Liver (tissue), 9 donors: ENCODE measurements around the gene PIGT. TPM values are rescaled to one million over a fixed set of nuclear protein-coding genes. Genes with fewer than 3 reads are reported as not detected.

ENCODE experiments used
- DNase-seq: peaks from one replicate; pipeline ENCODE4 v3.0.0-alpha.2; 2017; ENCODE audit warnings: low spot score
- H3K27ac ChIP-seq, 2 donors: one replicate each; pipeline ENCODE4 v1.7.0; 2013; ENCODE audit warnings: inconsistent platforms in 2 of 2, low read length in 2 of 2, control low read depth in 1 of 2, low read depth in 1 of 2, mild to moderate bottlenecking in 1 of 2
- H3K27me3 ChIP-seq, 4 donors: one replicate each; pipeline versions ENCODE4 v1.6.1 to v1.7.0; 2013; ENCODE audit warnings: low read length in 3 of 4, inconsistent platforms in 1 of 4, mild to moderate bottlenecking in 1 of 4, moderate library complexity in 1 of 4; ENCODE audit not compliant: control insufficient read depth in 4 of 4, insufficient read depth in 4 of 4
- H3K36me3 ChIP-seq, 4 donors: one replicate each; pipeline versions ENCODE4 v1.6.1 to v1.7.0; 2013; ENCODE audit warnings: low read length in 3 of 4, mild to moderate bottlenecking in 3 of 4, low read depth in 1 of 4, moderate library complexity in 1 of 4; ENCODE audit not compliant: control insufficient read depth in 4 of 4, insufficient read depth in 3 of 4
- H3K4me1 ChIP-seq, 4 donors: one replicate each; pipeline versions ENCODE4 v1.6.1 to v1.7.0; 2013; ENCODE audit warnings: low read length in 3 of 4, mild to moderate bottlenecking in 3 of 4, moderate library complexity in 1 of 4; ENCODE audit not compliant: control insufficient read depth in 4 of 4, insufficient read depth in 4 of 4
- H3K4me3 ChIP-seq, 3 donors: one replicate each; pipeline versions ENCODE4 v1.6.1 to v1.7.0; 2013; ENCODE audit warnings: low read length in 3 of 3, control low read depth in 1 of 3, low read depth in 1 of 3, mild to moderate bottlenecking in 1 of 3
- H3K9ac ChIP-seq, 2 donors: one replicate each; pipeline ENCODE4 v1.7.0; 2013; ENCODE audit warnings: low read length in 2 of 2, mild to moderate bottlenecking in 2 of 2, moderate library complexity in 2 of 2, control low read depth in 1 of 2, low read depth in 1 of 2
- H3K9me3 ChIP-seq, 4 donors: one replicate each; pipeline versions ENCODE4 v1.6.1 to v1.7.0; 2013; ENCODE audit warnings: low read length in 3 of 4; ENCODE audit not compliant: control insufficient read depth in 4 of 4
- ATF3 ChIP-seq: IDR thresholded peaks from 2 replicates; pipeline ENCODE4 v1.6.1; 2016; ENCODE audit warnings: antibody characterized with exemption
- CTCF ChIP-seq: fragments of 150-350 bp; IDR thresholded peaks from 2 replicates; pipeline ENCODE4 v1.5.1; 2017; ENCODE audit warnings: improper control_type of control experiment, low read depth, low read length; ENCODE audit not compliant: missing input control
- EGR1 ChIP-seq, 2 donors: IDR thresholded peaks; 2 replicates each; pipeline ENCODE4 v1.6.1; 2016 to 2018; ENCODE audit warnings: antibody characterized with exemption in 2 of 2, low read depth in 2 of 2
- FOXA1 ChIP-seq: IDR thresholded peaks from 2 replicates; pipeline ENCODE4 v1.6.1; 2016; ENCODE audit warnings: antibody characterized with exemption
- FOXA2 ChIP-seq: IDR thresholded peaks from 2 replicates; pipeline ENCODE4 v1.6.1; 2016; ENCODE audit warnings: antibody characterized with exemption
- HNF4A ChIP-seq, 2 donors: conservative IDR thresholded peaks; 2 replicates each; pipeline ENCODE4 v1.6.1; 2016; ENCODE audit warnings: antibody characterized with exemption in 2 of 2, mild to moderate bottlenecking in 2 of 2
- HNF4G ChIP-seq: IDR thresholded peaks from 2 replicates; pipeline ENCODE4 v1.6.1; 2016; ENCODE audit warnings: antibody characterized with exemption
- JUND ChIP-seq, 2 donors: IDR thresholded peaks; 2 replicates each; pipeline ENCODE4 v1.6.1; 2016; ENCODE audit warnings: antibody characterized with exemption in 2 of 2
- MAX ChIP-seq: IDR thresholded peaks from 2 replicates; pipeline ENCODE4 v1.6.1; 2016; ENCODE audit warnings: antibody characterized with exemption
- NR2F2 ChIP-seq: IDR thresholded peaks from 2 replicates; pipeline ENCODE4 v1.6.1; 2016; ENCODE audit warnings: antibody characterized with exemption
- RAD21 ChIP-seq, 2 donors: IDR thresholded peaks; 2 replicates each; pipeline ENCODE4 v1.6.1; 2016; ENCODE audit warnings: antibody characterized with exemption in 2 of 2, mild to moderate bottlenecking in 2 of 2
- REST ChIP-seq: IDR thresholded peaks from 2 replicates; pipeline ENCODE4 v1.6.1; 2016; ENCODE audit warnings: antibody characterized with exemption, mild to moderate bottlenecking
- SP1 ChIP-seq: IDR thresholded peaks from 2 replicates; pipeline ENCODE4 v1.6.1; 2018; ENCODE audit warnings: antibody characterized with exemption, mild to moderate bottlenecking
- TAF1 ChIP-seq: conservative IDR thresholded peaks from 2 replicates; pipeline ENCODE4 v1.6.1; 2016; ENCODE audit warnings: antibody characterized with exemption, mild to moderate bottlenecking
- YY1 ChIP-seq: IDR thresholded peaks from 2 replicates; pipeline ENCODE4 v1.6.1; 2016; ENCODE audit warnings: antibody characterized with exemption, mild to moderate bottlenecking
- ZBTB33 ChIP-seq: IDR thresholded peaks from 2 replicates; pipeline ENCODE4 v1.6.1; 2016; ENCODE audit warnings: antibody characterized with exemption
- WGBS: extraction: QIAGEN DNeasy Blood & Tissue Kit; methylation state at CpG from one replicate; pipeline ENCODE4 v1.1.7; 2013; 5-methylcytosine and 5-hydroxymethylcytosine counted together
- polyA plus RNA-seq, 2 donors: library from polyadenylated mRNA; stranded (reverse) in 1 of 2; unstranded in 1 of 2; fragments of 200-250 nt in 1 of 2; fragments of >200 nt in 1 of 2; fragmentation: Nextera tagmentation in 1 of 2; extraction: Ambion mirVana in 1 of 2; gene quantifications; one replicate each; pipeline versions ENCODE4 v1.2.1 to v1.2.3, GENCODE V29; 2013 to 2015
- total RNA-seq, 2 donors: library from RNA; depleted of rRNA; stranded (reverse); fragments of >200 nt; gene quantifications; one replicate each; pipeline ENCODE4 v1.2.3, GENCODE V29; 2014
- donor health status: healthy.
- donor health status: healthy.
- donor health status: healthy.
- donor health status: healthy.
- donor health status: healthy.

PIGT gene
- total and polyA plus RNA-seq, 4 donors, result 14.4 to 64.5 (median 34.1) TPM

- Histone ChIP-seq H3K36me3 (no peaks in the 10 kb centered on the region), H3K9ac (no peak overlapping the region), H3K4me1 (peaks cover 0 to 19% (median 11%) of the 10 kb centered on the region in 4 donors), H3K4me3 (no peak overlapping the region), H3K27ac (no peak overlapping the region), H3K27me3 (peaks cover 0 to 2% (median 0%) of the 10 kb centered on the region in 4 donors), H3K9me3 (peaks cover 4 to 7% (median 5%) of the 10 kb centered on the region in 4 donors)
- DNase-seq, result no peak
- WGBS, result 97% methylated on average over 1 of the region's 1 CpG
- no peak for TF ChIP-seq RAD21 (IDR thresholded peaks at IDR 0.05)
Measured at GRCh38 chr20:45402946-45403345, 13.0 kb upstream of the PIGT start.

GRCh38 chr20:45404438-45404837, 11.5 kb upstream of the PIGT start:
- 92% methylated on average over 1 of the region's 1 CpG for WGBS
- no peak overlapping the region for H3K27ac ChIP-seq
- H3K4me3 ChIP-seq, result no peak overlapping the region
- no peak overlapping the region for H3K9ac ChIP-seq
- TF ChIP-seq CTCF (no peak), MAX (no peak), YY1 (no peak), ATF3 (no peak), HNF4G (no peak), EGR1 (IDR thresholded peaks at IDR 0.05; ENCODE audit: low read depth in 2 of 2) (no peak), TAF1 (no peak), REST (no peak), FOXA2 (no peak), ZBTB33 (no peak), JUND (IDR thresholded peaks at IDR 0.05) (no peak), FOXA1 (no peak), HNF4A (conservative IDR thresholded peaks at IDR 0.05) (no peak), SP1 (no peak), NR2F2 (no peak)
- peaks cover 0 to 19% (median 11%) of the 10 kb centered on the region in 4 donors for H3K4me1 ChIP-seq
- DNase-seq, result no peak
- no peaks in the 10 kb centered on the region for H3K36me3 ChIP-seq
- H3K9me3 ChIP-seq, result peaks cover 4 to 7% (median 5%) of the 10 kb centered on the region in 4 donors
- H3K27me3 ChIP-seq, result peaks cover 0 to 2% (median 0%) of the 10 kb centered on the region in 4 donors
